ENCODE data around the gene SLCO1A2.

Gene SLCO1A2

GRCh38 chr12:21248679-21249078, 86.0 kb downstream of the SLCO1A2 start:
- no peak overlapping the region for H2AFZ ChIP-seq (ENCODE audit: low read depth, low read length)
- DNase-seq: no peak

GRCh38 chr12:21239866-21240265, 94.9 kb downstream of the SLCO1A2 start:
- TF ChIP-seq EZH2 (IDR thresholded peaks at IDR 0.05; ENCODE audit: borderline replicate concordance, low read depth, low read length, severe bottlenecking) (no peak), CTCF (IDR thresholded peaks at IDR 0.05; ENCODE audit: borderline replicate concordance, extremely low read depth, low read length, poor library complexity, severe bottlenecking) (no peak)
- ATAC-seq (ENCODE audit: insufficient read depth, low read depth): no peak

More at GRCh38 chr12:21248679-21249078, 86.0 kb downstream of the SLCO1A2 start:
- no peaks in the 10 kb centered on the region for H3K36me3 ChIP-seq (ENCODE audit: insufficient read depth, low read length)
- H3K9ac ChIP-seq (ENCODE audit: low read depth, low read length): no peak overlapping the region
- no peak overlapping the region for H3K27ac ChIP-seq (ENCODE audit: low read length)
- H3K9me3 ChIP-seq (ENCODE audit: insufficient read depth, low read length, severe bottlenecking): no peaks in the 10 kb centered on the region
- TF ChIP-seq CTCF (IDR thresholded peaks at IDR 0.05; ENCODE audit: borderline replicate concordance, extremely low read depth, low read length, poor library complexity, severe bottlenecking) (peak; percentile 35), EZH2 (IDR thresholded peaks at IDR 0.05; ENCODE audit: borderline replicate concordance, low read depth, low read length, severe bottlenecking) (no peak)
- H4K20me1 ChIP-seq (ENCODE audit: insufficient read depth, low read length): no peaks in the 10 kb centered on the region
- H3K27me3 ChIP-seq (ENCODE audit: insufficient read depth, low read length, poor library complexity): peaks cover 4% of the 10 kb centered on the region
- no peaks in the 10 kb centered on the region for H3K79me2 ChIP-seq (ENCODE audit: insufficient read depth, low read length)
- no peak overlapping the region for H3K4me3 ChIP-seq (ENCODE audit: low read depth in 1 of 2, low read length in 2 of 2)
- no peak for ATAC-seq (ENCODE audit: insufficient read depth, low read depth)
- no peak overlapping the region for H3K4me2 ChIP-seq (ENCODE audit: insufficient read depth, low read length)
- H3K4me1 ChIP-seq (ENCODE audit: insufficient read depth, low read length): no peaks in the 10 kb centered on the region

GRCh38 chr12:21234395-21234794, 100.3 kb downstream of the SLCO1A2 start:
- no peak overlapping the region for H3K27ac ChIP-seq (ENCODE audit: low read length)
- no peak for TF ChIP-seq CTCF (IDR thresholded peaks at IDR 0.05; ENCODE audit: borderline replicate concordance, extremely low read depth, low read length, poor library complexity, severe bottlenecking)
- TF ChIP-seq EZH2 (IDR thresholded peaks at IDR 0.05; ENCODE audit: borderline replicate concordance, low read depth, low read length, severe bottlenecking): no peak
- H2AFZ ChIP-seq (ENCODE audit: low read depth, low read length): no peak overlapping the region
- no peak for DNase-seq
- H3K4me1 ChIP-seq (ENCODE audit: insufficient read depth, low read length): no peaks in the 10 kb centered on the region
- no peaks in the 10 kb centered on the region for H3K27me3 ChIP-seq (ENCODE audit: insufficient read depth, low read length, poor library complexity)
- no peaks in the 10 kb centered on the region for H3K9me3 ChIP-seq (ENCODE audit: insufficient read depth, low read length, severe bottlenecking)
- no peak overlapping the region for H3K4me2 ChIP-seq (ENCODE audit: insufficient read depth, low read length)
- H3K4me3 ChIP-seq (ENCODE audit: low read depth in 1 of 2, low read length in 2 of 2): no peak overlapping the region
- no peak overlapping the region for H3K9ac ChIP-seq (ENCODE audit: low read depth, low read length)
- no peaks in the 10 kb centered on the region for H4K20me1 ChIP-seq (ENCODE audit: insufficient read depth, low read length)
- H3K79me2 ChIP-seq (ENCODE audit: insufficient read depth, low read length): no peaks in the 10 kb centered on the region
- H3K36me3 ChIP-seq (ENCODE audit: insufficient read depth, low read length): no peaks in the 10 kb centered on the region
- no peak for ATAC-seq (ENCODE audit: insufficient read depth, low read depth)

More at GRCh38 chr12:21239866-21240265, 94.9 kb downstream of the SLCO1A2 start:
- Histone ChIP-seq H3K9ac (ENCODE audit: low read depth, low read length) (no peak overlapping the region), H3K27ac (ENCODE audit: low read length) (no peak overlapping the region), H3K4me3 (ENCODE audit: low read depth in 1 of 2, low read length in 2 of 2) (no peak overlapping the region), H3K4me1 (ENCODE audit: insufficient read depth, low read length) (no peaks in the 10 kb centered on the region), H3K9me3 (ENCODE audit: insufficient read depth, low read length, severe bottlenecking) (no peaks in the 10 kb centered on the region), H3K36me3 (ENCODE audit: insufficient read depth, low read length) (no peaks in the 10 kb centered on the region), H4K20me1 (ENCODE audit: insufficient read depth, low read length) (no peaks in the 10 kb centered on the region), H3K79me2 (ENCODE audit: insufficient read depth, low read length) (no peaks in the 10 kb centered on the region), H3K27me3 (ENCODE audit: insufficient read depth, low read length, poor library complexity) (no peaks in the 10 kb centered on the region), H3K4me2 (ENCODE audit: insufficient read depth, low read length) (no peak overlapping the region), H2AFZ (ENCODE audit: low read depth, low read length) (no peak overlapping the region)
- no peak for DNase-seq

- Histone ChIP-seq H3K27ac (ENCODE audit: low read length) (no peak overlapping the region), H4K20me1 (ENCODE audit: insufficient read depth, low read length) (no peaks in the 10 kb centered on the region), H3K27me3 (ENCODE audit: insufficient read depth, low read length, poor library complexity) (no peaks in the 10 kb centered on the region), H3K4me3 (ENCODE audit: low read depth in 1 of 2, low read length in 2 of 2) (no peak overlapping the region), H3K4me1 (ENCODE audit: insufficient read depth, low read length) (no peaks in the 10 kb centered on the region), H3K9me3 (ENCODE audit: insufficient read depth, low read length, severe bottlenecking) (no peaks in the 10 kb centered on the region), H2AFZ (ENCODE audit: low read depth, low read length) (no peak overlapping the region), H3K4me2 (ENCODE audit: insufficient read depth, low read length) (no peak overlapping the region), H3K79me2 (ENCODE audit: insufficient read depth, low read length) (no peaks in the 10 kb centered on the region), H3K9ac (ENCODE audit: low read depth, low read length) (no peak overlapping the region), H3K36me3 (ENCODE audit: insufficient read depth, low read length) (no peaks in the 10 kb centered on the region)
- no peak for ATAC-seq (ENCODE audit: insufficient read depth, low read depth)
- TF ChIP-seq CTCF (IDR thresholded peaks at IDR 0.05; ENCODE audit: borderline replicate concordance, extremely low read depth, low read length, poor library complexity, severe bottlenecking): no peak
- TF ChIP-seq EZH2 (IDR thresholded peaks at IDR 0.05; ENCODE audit: borderline replicate concordance, low read depth, low read length, severe bottlenecking): no peak
- DNase-seq: no peak
These were observed 110.8 kb downstream of the SLCO1A2 start for GRCh38 chr12:21223930-21224329.

Measured in DND-41 (cell line).